Activated naive CD4-positive, alpha-beta T cell treated with anti-CD3 and anti-CD28 coated beads, Interleukin-2, amount 10 ng/mL, durations not matched to agents 7 days and 5 days (primary cell): ENCODE measurements around the gene ZNF423.

Experiments
- CTCF ChIA-PET: fragments of 350-600 bp; sonication (Branson Sonifier 250); formaldehyde crosslinking; loops from one replicate; lab custom pipeline; 2021; ENCODE audit warnings: antibody characterized with exemption; lab: Charles Lee
- DNase-seq: peaks from one replicate; pipeline ENCODE4 v3.0.0-alpha.2; 2020
- H3K27ac Mint-ChIP-seq: one replicate; pipeline ENCODE4 v1.8.0; 2021; ENCODE audit warnings: mild to moderate bottlenecking, moderate library complexity, mixed read lengths
- H3K27me3 Mint-ChIP-seq: one replicate; pipeline ENCODE4 v1.8.0; 2021; ENCODE audit warnings: mild to moderate bottlenecking, mixed read lengths
- H3K36me3 Mint-ChIP-seq: one replicate; pipeline ENCODE4 v1.8.0; 2021; ENCODE audit warnings: mixed read lengths
- H3K4me1 Mint-ChIP-seq: one replicate; pipeline ENCODE4 v1.8.0; 2021; ENCODE audit warnings: mixed read lengths
- H3K4me3 Mint-ChIP-seq: one replicate; pipeline ENCODE4 v1.8.0; 2021; ENCODE audit warnings: mild to moderate bottlenecking, moderate library complexity, mixed read lengths
- H3K9me3 Mint-ChIP-seq: one replicate; pipeline ENCODE4 v1.8.0; 2021; ENCODE audit warnings: mixed read lengths

The ZNF423 gene

DNA sequence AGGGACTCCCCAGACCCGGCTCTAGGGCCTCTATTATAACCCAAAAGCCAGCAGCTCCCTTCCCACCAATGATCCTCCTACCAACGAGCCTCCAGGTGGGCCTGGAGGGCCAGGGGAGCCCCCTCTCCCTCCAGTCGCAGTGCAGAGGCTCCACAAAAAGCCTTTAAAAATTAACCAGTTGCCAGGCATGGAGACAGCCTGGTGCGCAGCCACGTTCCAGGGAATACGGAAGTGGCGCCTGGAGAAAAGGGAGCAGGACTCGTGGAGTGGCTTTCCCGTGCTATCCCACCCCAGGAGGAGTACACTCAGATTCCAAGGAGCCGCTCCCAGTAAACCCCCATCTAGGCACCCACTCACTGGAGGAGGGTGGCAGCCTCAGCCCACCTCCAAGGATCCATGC, 112.3 kb downstream of the ZNF423 start:
- H3K4me3 Mint-ChIP-seq = no peak overlapping the region
- no peak for DNase-seq
- no peak overlapping the region for H3K27ac Mint-ChIP-seq
- H3K27me3 Mint-ChIP-seq = peaks cover 3% of the 10 kb centered on the region
- no peaks in the 10 kb centered on the region for H3K4me1 Mint-ChIP-seq
- H3K36me3 Mint-ChIP-seq = no peaks in the 10 kb centered on the region
- CTCF ChIA-PET = no interaction called here
- H3K9me3 Mint-ChIP-seq = no peaks in the 10 kb centered on the region

DNA sequence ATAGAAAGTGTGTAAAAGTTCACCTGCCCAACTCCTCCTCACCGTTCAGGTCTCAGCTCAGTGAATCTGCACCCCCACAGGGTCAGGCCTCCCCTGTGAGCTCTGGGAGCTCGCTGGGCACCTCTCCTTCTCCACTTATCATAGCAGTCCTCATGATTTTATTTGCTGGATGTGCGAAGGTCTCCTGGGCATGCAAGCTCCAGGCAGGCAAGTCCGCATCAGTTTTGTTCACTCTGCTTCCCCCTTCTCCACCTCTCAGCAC, 112.8 kb downstream of the ZNF423 start:
- H3K4me1 Mint-ChIP-seq = no peaks in the 10 kb centered on the region
- CTCF ChIA-PET = no interaction called here
- no peak overlapping the region for H3K4me3 Mint-ChIP-seq
- no peaks in the 10 kb centered on the region for H3K36me3 Mint-ChIP-seq
- H3K27me3 Mint-ChIP-seq = peaks cover 3% of the 10 kb centered on the region
- no peak for DNase-seq
- no peaks in the 10 kb centered on the region for H3K9me3 Mint-ChIP-seq
- no peak overlapping the region for H3K27ac Mint-ChIP-seq

DNA sequence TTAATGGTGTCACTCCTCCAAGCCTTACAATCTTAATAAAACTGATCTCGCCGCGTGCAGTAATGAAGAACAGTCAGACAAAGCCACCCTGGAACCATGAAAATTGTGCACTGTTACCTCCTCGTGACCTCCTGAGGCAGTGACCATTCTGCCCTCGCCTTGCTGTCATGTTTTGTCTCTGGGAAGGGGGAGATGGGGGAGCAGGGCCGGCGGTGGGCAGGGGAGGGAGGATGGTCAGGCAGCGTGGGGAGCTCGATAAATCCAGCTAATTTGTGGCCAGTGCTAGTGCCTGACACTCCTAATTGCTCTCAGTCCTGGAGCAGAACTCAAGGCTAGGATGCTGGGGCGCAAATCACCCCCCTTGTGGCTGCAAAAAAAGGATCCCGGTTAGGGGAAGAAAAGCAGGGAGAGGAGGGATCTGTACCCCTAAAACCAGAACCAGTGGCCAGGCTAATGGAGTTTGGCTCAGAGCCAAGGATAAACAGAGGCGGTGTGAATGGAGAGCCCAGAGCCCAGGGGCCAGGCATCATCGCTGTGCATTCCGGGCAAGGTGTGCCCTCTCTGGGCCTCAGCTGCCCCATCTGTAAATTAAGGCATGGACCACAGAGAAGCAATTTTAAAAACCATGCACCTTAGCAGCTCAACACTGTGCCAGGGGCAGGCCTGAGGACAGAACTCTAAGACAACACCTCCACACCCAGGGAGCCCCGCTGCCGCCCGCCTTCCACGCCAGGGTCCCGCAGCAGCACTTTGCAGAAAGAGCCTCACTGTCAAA, 113.3 kb downstream of the ZNF423 start:
- H3K4me3 Mint-ChIP-seq = no peak overlapping the region
- H3K9me3 Mint-ChIP-seq = no peaks in the 10 kb centered on the region
- CTCF ChIA-PET = no interaction called here
- peaks cover 3% of the 10 kb centered on the region for H3K27me3 Mint-ChIP-seq
- no peaks in the 10 kb centered on the region for H3K4me1 Mint-ChIP-seq
- no peak overlapping the region for H3K27ac Mint-ChIP-seq
- DNase-seq = no peak
- no peaks in the 10 kb centered on the region for H3K36me3 Mint-ChIP-seq

DNA sequence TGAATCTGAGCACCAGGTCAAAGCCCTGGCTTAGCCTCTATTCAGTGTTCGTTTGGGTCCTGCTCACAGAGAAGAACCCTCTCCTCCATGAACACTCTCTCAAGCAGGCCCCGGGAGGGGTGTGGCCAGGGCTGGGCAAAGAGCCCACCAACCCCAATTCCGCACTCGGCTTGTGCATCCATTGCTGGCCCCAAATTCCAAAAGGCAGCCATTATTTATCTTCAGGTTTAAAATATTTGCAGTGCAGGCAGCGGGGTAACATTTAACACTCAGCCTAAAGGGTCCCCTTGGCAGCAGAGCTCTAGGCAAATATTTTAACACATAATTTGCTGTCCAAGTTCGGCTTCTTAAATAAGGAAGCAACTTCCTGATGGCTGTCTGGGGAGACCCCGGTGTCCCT, 115.7 kb downstream of the ZNF423 start:
- no peak overlapping the region for H3K4me3 Mint-ChIP-seq

DNA sequence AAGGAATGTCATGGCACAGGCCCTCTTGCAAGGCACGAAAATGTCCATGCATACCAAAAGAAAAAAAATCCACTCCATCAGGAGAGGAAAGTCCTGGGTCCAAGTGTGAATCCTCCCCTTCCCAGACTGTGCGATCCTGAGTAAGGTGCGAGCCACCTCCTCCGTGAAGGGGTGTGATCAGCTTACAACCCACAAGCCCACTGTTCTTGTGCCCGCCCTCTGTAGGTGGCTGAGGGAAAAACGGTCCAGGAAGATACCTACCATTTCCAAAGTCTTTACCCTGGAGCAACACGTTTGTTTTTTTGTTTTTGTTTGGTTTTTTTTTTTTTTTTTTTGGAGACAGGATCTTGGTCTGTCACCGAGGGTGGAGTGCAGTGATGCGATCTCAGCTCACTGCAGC, 116.5 kb downstream of the ZNF423 start:
- H3K36me3 Mint-ChIP-seq = no peaks in the 10 kb centered on the region
- CTCF ChIA-PET = interaction anchor here (0.6 kb wide), 1 partner anchor 120 kb away, joined by 6 read pairs; no protein-coding TSS in a partner anchor

More for the DNA sequence above, 115.7 kb downstream of the ZNF423 start:
- CTCF ChIA-PET = interaction anchor here (0.6 kb wide), 1 partner anchor 121 kb away, joined by 6 read pairs; no protein-coding TSS in a partner anchor
- DNase-seq = no peak
- H3K4me1 Mint-ChIP-seq = no peaks in the 10 kb centered on the region
- no peaks in the 10 kb centered on the region for H3K36me3 Mint-ChIP-seq
- H3K27ac Mint-ChIP-seq = no peak overlapping the region
- H3K9me3 Mint-ChIP-seq = no peaks in the 10 kb centered on the region
- peaks cover 3% of the 10 kb centered on the region for H3K27me3 Mint-ChIP-seq

DNA sequence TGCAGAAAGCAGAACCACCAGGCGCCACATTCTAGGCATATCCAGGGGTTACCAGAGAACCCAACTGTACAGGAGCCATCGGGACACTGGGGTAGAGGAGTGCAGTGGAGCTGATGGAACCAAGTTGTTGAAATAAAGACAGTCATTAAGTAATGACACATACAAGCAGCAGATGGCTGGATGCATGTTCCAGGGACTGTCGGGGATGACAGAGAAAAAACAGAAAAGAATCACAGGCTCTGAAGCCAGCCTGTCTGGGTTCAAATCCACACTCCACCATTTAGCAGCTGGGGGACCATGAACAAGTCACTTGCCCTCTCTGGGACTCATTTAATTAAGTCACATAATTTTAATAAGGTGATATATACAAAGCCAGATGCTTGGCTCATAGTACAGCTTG, 117.1 kb downstream of the ZNF423 start:
- Mint-ChIP-seq H3K4me3 (no peak overlapping the region), H3K36me3 (no peaks in the 10 kb centered on the region), H3K27ac (no peak overlapping the region), H3K4me1 (no peaks in the 10 kb centered on the region), H3K9me3 (no peaks in the 10 kb centered on the region), H3K27me3 (peaks cover 3% of the 10 kb centered on the region)
- no peak for DNase-seq
- CTCF ChIA-PET = no interaction called here

More for the DNA sequence above, 116.5 kb downstream of the ZNF423 start:
- Mint-ChIP-seq H3K27ac (no peak overlapping the region), H3K27me3 (peaks cover 3% of the 10 kb centered on the region), H3K9me3 (no peaks in the 10 kb centered on the region), H3K4me3 (no peak overlapping the region), H3K4me1 (no peaks in the 10 kb centered on the region)
- DNase-seq = no peak

DNA sequence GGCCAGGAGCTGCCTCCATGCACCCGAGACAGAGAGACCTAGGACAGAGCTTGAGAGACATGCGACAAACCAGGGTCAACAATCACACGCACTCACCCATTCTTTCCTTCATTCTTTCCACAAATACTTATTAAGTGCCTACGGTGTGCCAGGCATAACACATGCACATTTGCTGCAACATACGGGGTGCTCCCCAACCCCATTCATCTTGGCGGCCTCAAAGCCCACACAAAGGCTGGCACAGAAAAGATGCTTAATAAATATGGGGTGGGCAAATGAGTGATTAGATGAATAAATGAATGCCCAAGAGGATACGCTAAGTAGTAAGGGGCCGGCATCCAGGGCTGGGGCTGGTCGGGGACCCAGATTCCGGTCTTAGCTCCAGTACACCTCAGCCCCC, 117.9 kb downstream of the ZNF423 start:
- no peak for DNase-seq
- Mint-ChIP-seq H3K27ac (no peak overlapping the region), H3K4me1 (no peaks in the 10 kb centered on the region), H3K4me3 (no peak overlapping the region), H3K9me3 (no peaks in the 10 kb centered on the region), H3K36me3 (no peaks in the 10 kb centered on the region), H3K27me3 (peaks cover 4% of the 10 kb centered on the region)
- CTCF ChIA-PET = no interaction called here

DNA sequence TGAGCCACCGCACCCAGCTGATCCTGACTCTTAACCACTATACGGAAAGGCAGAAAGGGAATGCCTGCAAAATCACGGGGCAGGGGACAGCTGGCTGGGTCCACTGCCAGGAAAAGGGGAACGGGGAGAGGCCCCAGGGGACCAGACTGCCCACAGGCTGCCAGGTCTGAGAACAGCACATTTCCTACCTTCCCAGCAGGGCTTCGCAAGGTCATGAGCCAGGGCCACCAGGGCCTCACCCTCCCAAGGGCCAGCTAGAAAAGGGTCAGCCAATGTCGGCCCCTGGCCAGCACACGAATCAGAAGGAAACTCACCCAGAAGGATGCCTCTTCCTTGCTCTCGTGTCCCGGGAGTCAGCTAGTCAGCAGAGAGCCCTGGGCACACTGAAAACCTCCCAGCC, 118.4 kb downstream of the ZNF423 start:
- no peaks in the 10 kb centered on the region for H3K4me1 Mint-ChIP-seq
- no peak overlapping the region for H3K4me3 Mint-ChIP-seq
- no peaks in the 10 kb centered on the region for H3K36me3 Mint-ChIP-seq
- H3K9me3 Mint-ChIP-seq = no peaks in the 10 kb centered on the region
- H3K27me3 Mint-ChIP-seq = peaks cover 6% of the 10 kb centered on the region
- no peak for DNase-seq
- CTCF ChIA-PET = no interaction called here
- no peak overlapping the region for H3K27ac Mint-ChIP-seq

DNA sequence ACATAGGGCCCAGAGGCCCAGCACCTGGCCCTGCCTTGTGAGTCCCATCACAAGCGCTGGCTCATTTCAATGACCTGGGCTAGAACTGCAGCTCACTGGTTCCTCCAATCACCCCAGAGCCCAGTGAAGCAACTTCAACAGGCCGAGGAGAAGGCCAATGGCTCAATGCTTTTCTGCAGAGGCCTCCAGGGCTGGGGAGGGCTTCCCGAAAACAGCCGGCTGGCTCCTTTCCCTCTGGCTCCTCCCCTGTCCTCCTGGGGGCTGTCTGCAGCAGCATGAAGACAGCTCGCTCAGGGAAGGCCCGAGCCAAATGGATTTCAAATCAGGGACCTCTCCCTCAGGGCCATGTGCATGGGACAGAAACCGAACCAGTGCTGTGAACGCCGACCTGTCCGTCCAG, 121.6 kb downstream of the ZNF423 start:
- peaks cover 6% of the 10 kb centered on the region for H3K9me3 Mint-ChIP-seq
- peaks cover 8% of the 10 kb centered on the region for H3K27me3 Mint-ChIP-seq
- H3K36me3 Mint-ChIP-seq = no peaks in the 10 kb centered on the region
- no peak overlapping the region for H3K27ac Mint-ChIP-seq
- no peak overlapping the region for H3K4me3 Mint-ChIP-seq
- DNase-seq = no peak
- no peaks in the 10 kb centered on the region for H3K4me1 Mint-ChIP-seq
- CTCF ChIA-PET = no interaction called here

DNA sequence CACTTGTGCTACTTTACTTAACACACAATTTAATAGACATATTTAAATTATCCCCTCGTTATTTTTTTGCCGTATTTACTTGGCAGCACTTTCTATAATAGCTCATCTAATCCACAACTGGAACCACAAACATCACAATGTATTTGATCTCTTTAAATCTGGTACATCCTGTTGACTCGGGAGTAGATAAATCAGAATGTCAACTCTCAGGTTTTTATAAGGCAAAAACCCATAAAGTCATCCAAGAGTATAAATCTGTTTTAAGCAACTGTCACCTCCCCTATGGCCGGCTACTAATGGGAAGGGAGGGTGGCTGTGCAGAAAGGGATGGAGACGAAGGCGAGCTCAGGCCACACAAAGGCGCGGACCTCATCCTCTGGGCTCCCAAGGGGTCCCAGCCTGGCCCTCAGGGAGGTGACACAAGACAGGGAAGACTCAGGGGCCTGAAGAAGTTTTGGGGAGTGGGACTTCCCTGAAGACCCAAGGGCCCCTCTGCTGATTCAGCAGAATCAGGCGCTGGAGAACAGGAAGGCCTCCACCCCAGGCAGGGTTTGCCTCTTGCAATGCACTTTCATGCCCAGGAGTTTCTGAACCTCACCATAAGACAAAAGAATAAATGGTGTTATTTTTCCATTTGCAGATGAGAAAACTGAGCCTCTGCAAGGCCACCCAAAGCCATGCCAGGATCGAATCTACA, 122.5 kb downstream of the ZNF423 start:
- Mint-ChIP-seq H3K36me3 (no peaks in the 10 kb centered on the region), H3K9me3 (peaks cover 6% of the 10 kb centered on the region), H3K4me1 (no peaks in the 10 kb centered on the region), H3K27ac (no peak overlapping the region), H3K27me3 (peaks cover 8% of the 10 kb centered on the region), H3K4me3 (no peak overlapping the region)
- DNase-seq = no peak
- CTCF ChIA-PET = no interaction called here

DNA sequence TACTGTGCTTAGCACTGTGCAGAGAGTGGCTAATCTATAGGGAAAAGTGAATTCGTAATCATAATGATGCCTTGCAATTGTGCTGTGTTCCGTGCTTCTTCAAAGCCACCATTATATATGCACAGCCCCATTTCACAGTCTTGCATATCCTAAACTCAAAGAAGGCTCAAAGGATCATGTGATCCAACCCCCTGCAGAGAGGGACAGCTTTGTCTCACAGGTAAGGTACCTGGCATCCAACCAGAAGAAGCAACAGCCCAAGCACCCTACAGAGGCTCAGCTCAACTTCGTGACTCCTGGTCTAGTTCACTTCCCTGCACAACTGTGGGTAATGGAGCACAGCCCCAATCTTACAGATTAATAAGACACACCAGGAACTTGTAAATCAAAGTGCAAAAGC, 124.0 kb downstream of the ZNF423 start:
- DNase-seq = no peak
- Mint-ChIP-seq H3K36me3 (no peaks in the 10 kb centered on the region), H3K27ac (no peak overlapping the region), H3K4me3 (no peak overlapping the region), H3K4me1 (no peaks in the 10 kb centered on the region), H3K9me3 (peaks cover 6% of the 10 kb centered on the region), H3K27me3 (peaks cover 8% of the 10 kb centered on the region)
- CTCF ChIA-PET = no interaction called here

DNA sequence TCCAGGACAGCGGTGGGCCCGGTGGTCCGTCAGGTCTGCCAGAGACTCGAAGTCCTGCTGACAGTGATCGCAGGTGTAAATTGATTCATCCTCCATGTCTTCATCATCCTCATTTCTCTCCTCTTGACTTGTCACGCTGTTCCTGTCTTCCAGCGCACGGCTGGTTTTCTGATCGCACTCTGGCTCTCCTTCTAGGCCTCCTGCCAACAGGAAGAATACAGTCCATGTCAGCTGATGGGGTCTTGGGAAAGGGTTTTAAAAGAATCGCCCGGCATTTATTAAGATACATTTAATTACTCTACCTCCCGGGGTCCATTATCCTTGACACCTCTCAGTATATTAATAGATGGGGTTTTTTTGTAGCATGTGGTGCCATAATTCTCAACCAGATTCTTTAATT, 125.1 kb downstream of the ZNF423 start:
- Mint-ChIP-seq H3K27ac (no peak overlapping the region), H3K27me3 (peaks cover 8% of the 10 kb centered on the region), H3K4me1 (no peaks in the 10 kb centered on the region), H3K4me3 (no peak overlapping the region), H3K36me3 (no peaks in the 10 kb centered on the region), H3K9me3 (peaks cover 6% of the 10 kb centered on the region)
- DNase-seq = no peak
- CTCF ChIA-PET = no interaction called here

DNA sequence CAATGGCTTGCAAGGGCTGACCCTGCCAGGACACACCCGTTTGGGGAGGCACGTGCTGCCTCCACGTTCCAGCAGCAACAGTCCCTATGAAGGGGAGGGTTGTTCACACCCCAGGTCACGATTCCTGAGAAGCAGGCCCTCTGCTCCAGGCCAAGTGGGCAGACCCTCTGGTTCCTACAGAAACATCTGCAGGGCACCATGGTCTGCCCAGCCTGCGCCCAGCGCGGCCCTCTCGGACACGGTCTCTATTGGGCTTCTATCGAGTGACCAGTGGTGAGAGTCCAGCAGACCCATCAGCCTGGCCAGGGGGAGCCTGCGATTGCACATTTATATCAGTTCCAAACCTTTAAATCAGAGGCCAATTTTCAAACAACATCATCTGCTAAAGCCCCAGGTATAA, 128.3 kb downstream of the ZNF423 start:
- H3K27ac Mint-ChIP-seq = no peak overlapping the region
- no peak overlapping the region for H3K4me3 Mint-ChIP-seq
- H3K9me3 Mint-ChIP-seq = peaks cover 6% of the 10 kb centered on the region
- no peaks in the 10 kb centered on the region for H3K4me1 Mint-ChIP-seq
- CTCF ChIA-PET = no interaction called here
- peaks cover 2% of the 10 kb centered on the region for H3K27me3 Mint-ChIP-seq
- DNase-seq = no peak
- H3K36me3 Mint-ChIP-seq = no peaks in the 10 kb centered on the region

DNA sequence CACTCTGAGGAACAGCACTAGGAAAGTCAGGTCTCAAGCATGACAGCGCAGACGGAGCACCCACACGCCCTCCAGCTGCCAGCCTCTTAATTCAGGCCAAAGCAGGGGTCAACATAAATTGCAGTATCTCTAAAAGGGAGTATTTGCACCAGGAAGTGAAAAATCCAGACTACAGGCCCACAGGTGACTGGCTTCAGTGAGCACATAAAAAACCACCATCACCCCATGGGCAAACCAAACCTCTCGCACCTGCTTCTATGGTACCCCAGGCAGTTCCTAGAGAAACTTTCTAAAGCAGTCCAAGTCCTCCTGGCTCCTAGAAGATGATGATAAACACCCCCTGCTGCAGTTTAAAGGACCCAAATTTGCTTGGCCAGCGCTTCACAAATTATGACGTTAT, 129.8 kb downstream of the ZNF423 start:
- DNase-seq = no peak
- Mint-ChIP-seq H3K36me3 (no peaks in the 10 kb centered on the region), H3K27me3 (no peaks in the 10 kb centered on the region), H3K27ac (no peak overlapping the region), H3K4me3 (no peak overlapping the region), H3K4me1 (no peaks in the 10 kb centered on the region), H3K9me3 (peaks cover 6% of the 10 kb centered on the region)
- CTCF ChIA-PET = no interaction called here

DNA sequence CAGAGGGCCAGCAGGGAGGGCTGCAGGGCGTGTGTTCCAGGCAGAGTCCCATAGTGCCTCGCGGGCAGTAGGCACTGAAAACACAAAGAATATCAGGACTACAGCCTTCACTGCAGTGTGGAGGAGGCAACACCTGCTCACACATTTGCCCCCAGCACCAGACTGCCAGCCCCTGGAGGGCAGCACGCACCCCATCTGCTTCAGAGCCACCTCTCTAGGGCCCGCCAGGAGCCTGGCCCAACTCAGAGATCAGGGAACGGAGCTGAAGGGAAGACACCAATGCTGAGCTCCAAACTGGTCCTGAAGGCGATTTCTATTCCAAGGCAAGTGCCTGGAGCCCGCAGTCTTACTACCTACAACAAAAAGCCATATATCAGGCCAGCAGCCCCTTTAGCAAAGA, 130.3 kb downstream of the ZNF423 start:
- Mint-ChIP-seq H3K27ac (no peak overlapping the region), H3K9me3 (peaks cover 4% of the 10 kb centered on the region), H3K4me3 (no peak overlapping the region), H3K36me3 (no peaks in the 10 kb centered on the region), H3K4me1 (no peaks in the 10 kb centered on the region), H3K27me3 (no peaks in the 10 kb centered on the region)
- CTCF ChIA-PET = no interaction called here
- no peak for DNase-seq
